NCI-H187 treated with DMSO at 0.1 percent for 48 hours (cell line): Measurements from ENCODE around the gene CFAP410.
"Not testable (repeated sequence)": the region's sequence is repeated elsewhere in the genome, so short reads cannot be mapped to it uniquely, and the experiment has no call there.

Experiments
- DNase-seq: peaks from one replicate; lab custom pipeline; 2025; lab: John Stamatoyannopoulos, UW

The CFAP410 gene

GRCh38 chr21:44285138-44285992, 53.8 kb downstream of the CFAP410 start, which contains the start of gene AIRE:
AIRE (plus strand) TSS chr21:44285876; CDS start chr21:44286007, 131 bp downstream.
- DNase-seq, result no peak

- DNase-seq, result no peak
Measured at GRCh38 chr21:44283948-44284347, 55.2 kb downstream of the CFAP410 start.

- DNase-seq, result not testable (repeated sequence)
Measured at GRCh38 chr21:44283211-44283785, 55.9 kb downstream of the CFAP410 start.

- no peak for DNase-seq
Measured at GRCh38 chr21:44282370-44282769, 56.8 kb downstream of the CFAP410 start.

- no peak for DNase-seq
Measured at GRCh38 chr21:44281801-44282200, 57.4 kb downstream of the CFAP410 start.

- DNase-seq, result no peak
Measured at GRCh38 chr21:44279354-44280260, 59.6 kb downstream of the CFAP410 start.
